Measurements from ENCODE around the gene GLOD5. TPM values are rescaled to one million over a fixed set of nuclear protein-coding genes. Genes with fewer than 3 reads are reported as not detected.

Gene GLOD5
- total RNA-seq, 3 donors from 2014 or later (not counting 1 experiment from before 2014, with no cell fraction given): not detected

DNA sequence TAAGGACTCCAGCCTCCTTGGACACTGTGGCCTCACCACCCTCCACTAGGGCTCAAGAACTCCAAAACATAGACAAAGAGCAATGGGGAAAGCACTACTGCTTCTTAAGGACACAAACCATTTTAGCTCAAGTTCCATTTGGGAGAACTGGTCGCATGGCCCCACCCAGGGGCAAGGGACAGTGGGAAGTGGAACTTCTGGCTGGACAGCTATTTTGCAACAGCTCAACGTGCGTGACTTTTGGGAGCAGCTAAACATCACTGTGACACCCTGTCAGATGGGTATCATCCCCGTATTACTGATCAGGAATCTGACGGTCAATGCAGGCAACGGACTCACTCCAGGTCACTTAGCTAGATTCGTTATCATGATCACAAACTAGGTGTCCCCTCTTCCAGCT lies 9.0 kb upstream of the GLOD5 start:
- Histone ChIP-seq H3K36me3 (ENCODE audit: control insufficient read depth, insufficient read depth, low read length) (no peaks in the 10 kb centered on the region), H3K4me3 (ENCODE audit: low read length) (no peak overlapping the region), H3K27ac (ENCODE audit: low read length) (no peak overlapping the region), H3K4me1 (ENCODE audit: control insufficient read depth, insufficient read depth, low read length) (no peaks in the 10 kb centered on the region), H3K9me3 (ENCODE audit: control insufficient read depth, insufficient read depth, low read length) (no peaks in the 10 kb centered on the region), H3K27me3 (ENCODE audit: control insufficient read depth, insufficient read depth, low read length) (no peaks in the 10 kb centered on the region)
- H3K27ac Mint-ChIP-seq: no peak overlapping the region
- H3K9me3 Mint-ChIP-seq: no peaks in the 10 kb centered on the region
- peaks cover 0 to 3% of the 10 kb centered on the region in 2 donors for H3K27me3 Mint-ChIP-seq (ENCODE audit: low read depth in 2 of 2)
- WGBS (ENCODE audit: insufficient coverage): 93% methylated on average over 7 of the region's 7 CpGs
- ATAC-seq (no peak), DNase-seq (no peak)
- TF ChIP-seq, protein P1, sequence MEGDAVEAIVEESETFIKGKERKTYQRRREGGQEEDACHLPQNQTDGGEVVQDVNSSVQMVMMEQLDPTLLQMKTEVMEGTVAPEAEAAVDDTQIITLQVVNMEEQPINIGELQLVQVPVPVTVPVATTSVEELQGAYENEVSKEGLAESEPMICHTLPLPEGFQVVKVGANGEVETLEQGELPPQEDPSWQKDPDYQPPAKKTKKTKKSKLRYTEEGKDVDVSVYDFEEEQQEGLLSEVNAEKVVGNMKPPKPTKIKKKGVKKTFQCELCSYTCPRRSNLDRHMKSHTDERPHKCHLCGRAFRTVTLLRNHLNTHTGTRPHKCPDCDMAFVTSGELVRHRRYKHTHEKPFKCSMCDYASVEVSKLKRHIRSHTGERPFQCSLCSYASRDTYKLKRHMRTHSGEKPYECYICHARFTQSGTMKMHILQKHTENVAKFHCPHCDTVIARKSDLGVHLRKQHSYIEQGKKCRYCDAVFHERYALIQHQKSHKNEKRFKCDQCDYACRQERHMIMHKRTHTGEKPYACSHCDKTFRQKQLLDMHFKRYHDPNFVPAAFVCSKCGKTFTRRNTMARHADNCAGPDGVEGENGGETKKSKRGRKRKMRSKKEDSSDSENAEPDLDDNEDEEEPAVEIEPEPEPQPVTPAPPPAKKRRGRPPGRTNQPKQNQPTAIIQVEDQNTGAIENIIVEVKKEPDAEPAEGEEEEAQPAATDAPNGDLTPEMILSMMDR (IDR thresholded peaks at IDR 0.05): no peak
- peaks cover 0 to 6% of the 10 kb centered on the region in 2 donors for H3K4me1 Mint-ChIP-seq
- intact Hi-C loops (cut with micrococcal nuclease): no loop called here
- no peak overlapping the region for H3K4me3 Mint-ChIP-seq
- no peaks in the 10 kb centered on the region for H3K36me3 Mint-ChIP-seq

DNA sequence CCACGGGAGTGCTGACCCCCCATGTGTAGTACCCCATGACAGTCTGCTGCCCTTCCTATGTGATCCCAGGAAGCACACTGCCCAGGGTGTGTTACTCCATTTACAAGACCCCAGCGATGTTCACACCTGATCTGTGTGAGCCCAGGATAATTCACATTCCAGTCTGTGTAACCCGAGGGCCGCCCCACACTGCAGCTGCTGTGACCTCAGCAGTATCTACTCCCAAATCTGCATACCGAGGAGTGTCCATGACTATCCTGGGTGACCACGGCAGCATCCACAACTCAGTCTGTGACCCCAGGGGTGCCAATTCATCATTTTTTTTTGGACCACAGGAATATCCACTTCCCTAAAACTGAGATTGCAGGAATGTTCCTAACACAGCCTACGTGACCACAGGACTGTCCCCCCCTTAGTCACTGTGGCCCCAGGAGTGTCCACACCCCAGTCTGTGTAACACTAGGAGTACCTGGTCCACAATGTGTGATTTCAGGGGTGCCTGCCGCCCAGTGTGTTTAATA lies 7.8 kb upstream of the GLOD5 start:
- Mint-ChIP-seq H3K27me3 (ENCODE audit: low read depth in 2 of 2) (peaks cover 0 to 3% of the 10 kb centered on the region in 2 donors), H3K4me3 (no peak overlapping the region), H3K27ac (no peak overlapping the region), H3K9me3 (no peaks in the 10 kb centered on the region), H3K4me1 (peaks cover 0 to 6% of the 10 kb centered on the region in 2 donors), H3K36me3 (no peaks in the 10 kb centered on the region)
- Histone ChIP-seq H3K4me1 (ENCODE audit: control insufficient read depth, insufficient read depth, low read length) (no peaks in the 10 kb centered on the region), H3K27ac (ENCODE audit: low read length) (no peak overlapping the region), H3K9me3 (ENCODE audit: control insufficient read depth, insufficient read depth, low read length) (no peaks in the 10 kb centered on the region), H3K4me3 (ENCODE audit: low read length) (no peak overlapping the region), H3K27me3 (ENCODE audit: control insufficient read depth, insufficient read depth, low read length) (no peaks in the 10 kb centered on the region), H3K36me3 (ENCODE audit: control insufficient read depth, insufficient read depth, low read length) (no peaks in the 10 kb centered on the region)
- TF ChIP-seq, protein P1 (IDR thresholded peaks at IDR 0.05): no peak
- ATAC-seq: no peak
- no peak for DNase-seq
- intact Hi-C loops (cut with micrococcal nuclease): no loop called here
- 85% methylated on average over 8 of the region's 8 CpGs for WGBS (ENCODE audit: insufficient coverage)

DNA sequence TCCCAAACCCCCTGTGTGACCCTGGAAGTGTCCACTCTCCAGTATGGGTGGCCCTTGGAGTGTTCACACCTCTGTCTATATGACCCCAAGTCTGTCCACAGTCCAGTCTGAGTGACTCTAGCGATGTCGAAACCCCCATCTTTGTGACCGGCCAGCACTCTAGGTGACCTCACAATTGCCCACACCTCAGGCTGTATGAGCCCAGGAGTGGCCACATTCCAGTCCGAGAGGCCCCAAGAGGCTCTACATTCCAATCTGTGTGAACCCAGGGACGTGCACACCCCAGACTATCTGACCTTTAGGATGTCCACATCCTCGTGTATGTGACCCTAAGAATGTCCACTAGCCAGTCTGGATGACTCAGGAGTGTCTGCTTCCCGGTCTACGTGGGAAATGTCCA lies 7.3 kb upstream of the GLOD5 start:
- no peak for ATAC-seq
- no peak for DNase-seq
- Mint-ChIP-seq H3K36me3 (no peaks in the 10 kb centered on the region), H3K4me3 (no peak overlapping the region), H3K9me3 (no peaks in the 10 kb centered on the region), H3K27me3 (ENCODE audit: low read depth in 2 of 2) (peaks cover 0 to 3% of the 10 kb centered on the region in 2 donors), H3K4me1 (peaks cover 0 to 6% of the 10 kb centered on the region in 2 donors), H3K27ac (no peak overlapping the region)
- Histone ChIP-seq H3K4me3 (ENCODE audit: low read length) (no peak overlapping the region), H3K36me3 (ENCODE audit: control insufficient read depth, insufficient read depth, low read length) (no peaks in the 10 kb centered on the region), H3K27ac (ENCODE audit: low read length) (no peak overlapping the region), H3K27me3 (ENCODE audit: control insufficient read depth, insufficient read depth, low read length) (no peaks in the 10 kb centered on the region), H3K9me3 (ENCODE audit: control insufficient read depth, insufficient read depth, low read length) (no peaks in the 10 kb centered on the region), H3K4me1 (ENCODE audit: control insufficient read depth, insufficient read depth, low read length) (no peaks in the 10 kb centered on the region)
- 88% methylated on average over 8 of the region's 8 CpGs for WGBS (ENCODE audit: insufficient coverage)
- TF ChIP-seq, protein P1 (IDR thresholded peaks at IDR 0.05): no peak
- intact Hi-C loops (cut with micrococcal nuclease): no loop called here

DNA sequence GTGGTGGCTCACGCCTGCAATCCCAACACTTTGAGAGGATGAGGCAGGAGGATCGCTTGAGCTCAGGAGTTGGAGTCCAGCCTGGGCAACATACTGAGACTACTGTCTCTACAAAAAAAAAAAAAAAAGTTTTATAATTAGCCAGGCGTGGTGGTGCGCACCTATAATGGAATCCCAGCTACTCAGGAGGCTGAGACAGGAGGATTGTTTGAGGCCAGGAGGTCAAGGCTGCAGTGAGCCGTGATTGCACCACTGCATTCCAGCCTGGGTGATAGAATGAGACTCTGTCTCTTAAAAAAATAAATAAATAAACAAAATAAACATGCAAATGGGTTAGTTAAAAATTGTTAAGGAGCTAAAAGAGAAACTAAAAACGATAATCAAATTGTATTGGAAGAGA lies 7.7 kb downstream of the GLOD5 start:
- Histone ChIP-seq H3K4me3 (ENCODE audit: low read length) (no peak overlapping the region), H3K9me3 (ENCODE audit: control insufficient read depth, insufficient read depth, low read length) (no peaks in the 10 kb centered on the region), H3K27ac (ENCODE audit: low read length) (no peak overlapping the region), H3K4me1 (ENCODE audit: control insufficient read depth, insufficient read depth, low read length) (no peaks in the 10 kb centered on the region), H3K36me3 (ENCODE audit: control insufficient read depth, insufficient read depth, low read length) (no peaks in the 10 kb centered on the region), H3K27me3 (ENCODE audit: control insufficient read depth, insufficient read depth, low read length) (no peaks in the 10 kb centered on the region)
- intact Hi-C loops (cut with micrococcal nuclease): no loop called here
- ATAC-seq (no peak), DNase-seq (no peak)
- H3K27me3 Mint-ChIP-seq (ENCODE audit: low read depth in 2 of 2): peaks cover 0 to 17% of the 10 kb centered on the region in 2 donors
- no peaks in the 10 kb centered on the region for H3K4me1 Mint-ChIP-seq
- no peak overlapping the region for H3K27ac Mint-ChIP-seq
- TF ChIP-seq, protein P1 (IDR thresholded peaks at IDR 0.05): no peak
- H3K36me3 Mint-ChIP-seq: no peaks in the 10 kb centered on the region
- WGBS (ENCODE audit: insufficient coverage): 94% methylated on average over 3 of the region's 6 CpGs
- H3K9me3 Mint-ChIP-seq: no peaks in the 10 kb centered on the region
- no peak overlapping the region for H3K4me3 Mint-ChIP-seq
